Spinal cord (tissue), 4 donors: Measurements from ENCODE around the gene SERPINA7. TPM values are rescaled to one million over a fixed set of nuclear protein-coding genes. Genes with fewer than 3 reads are reported as not detected.

ENCODE experiments used
- polyA plus RNA-seq, 2 donors: library from polyadenylated mRNA; unstranded; fragments of 120-200 nt; gene quantifications; one replicate each; pipeline ENCODE4 v1.2.1, GENCODE V29; 2013; ENCODE audit not compliant: insufficient read length in 2 of 2
- total RNA-seq, 2 donors: library from RNA; depleted of rRNA in 1 of 2; stranded (reverse); fragments of 120-200 nt in 1 of 2; fragments of >200 nt in 1 of 2; gene quantifications; one replicate each; pipeline versions ENCODE4 v1.2.3 to v1.2.4, GENCODE V29; 2013 to 2014

SERPINA7 gene
- total and polyA plus RNA-seq, 4 donors, result 0.06 TPM; not detected in 3

Other genes with a start within 250 kb of the SERPINA7 start
- gene NRK, start 216.2 kb downstream of the SERPINA7 start, total RNA-seq, result 10 to 100 TPM in 1 of 2 donors, 1 to 10 TPM in 1; 1.9 to 15.9 TPM
- 1 to 10 TPM in 1 of 2 donors, under 1 TPM in 1; 0.43 to 1.1 TPM for gene NRK, start 216.2 kb downstream of the SERPINA7 start, polyA plus RNA-seq
- 1 to 10 TPM; 3.7 to 6.6 TPM for gene PWWP3B, start 129.6 kb upstream of the SERPINA7 start, total RNA-seq
- 1 to 10 TPM; 1.3 to 1.6 TPM for gene PWWP3B, start 129.6 kb upstream of the SERPINA7 start, polyA plus RNA-seq